CD14-positive monocyte (primary cell): ENCODE results near the gene HOXD8. TPM values are rescaled to one million over a fixed set of nuclear protein-coding genes. Genes with fewer than 3 reads are reported as not detected.

Source experiments
- DNase-seq, 3 donors: peaks; one replicate each; pipeline ENCODE4 v3.0.0-alpha.2; 2011 to 2022
- H2AFZ ChIP-seq: 2 replicates; pipeline ENCODE4 v1.6.0; 2012; ENCODE audit warnings: mild to moderate bottlenecking, low read depth, low read length, inconsistent platforms; ENCODE audit not compliant: insufficient read depth, poor library complexity, severe bottlenecking
- H3K27ac ChIP-seq, 2 donors: 1 replicate in 1 of 2; 2 replicates in 1 of 2; pipeline ENCODE4 v1.5.1; 2012 to 2013; ENCODE audit warnings: low read length in 2 of 2, control low read depth in 1 of 2, inconsistent platforms in 1 of 2, low read depth in 1 of 2, mild to moderate bottlenecking in 1 of 2
- H3K27me3 ChIP-seq, 2 donors: one replicate each; pipeline versions ENCODE4 v1.6.0 to v1.6.1; 2011 to 2013; ENCODE audit warnings: low read length in 2 of 2; ENCODE audit not compliant: control insufficient read depth in 2 of 2, insufficient read depth in 2 of 2
- H3K36me3 ChIP-seq, 2 donors: replicated peaks in 1 of 2; 1 replicate in 1 of 2; 2 replicates in 1 of 2; pipeline versions ENCODE4 v1.5.1 to v1.6.1; 2012 to 2013; ENCODE audit warnings: low read length in 2 of 2, control low read depth in 1 of 2, inconsistent platforms in 1 of 2, mild to moderate bottlenecking in 1 of 2; ENCODE audit not compliant: insufficient read depth in 2 of 2, control insufficient read depth in 1 of 2
- H3K4me1 ChIP-seq, 2 donors: 1 replicate in 1 of 2; 2 replicates in 1 of 2; pipeline versions ENCODE4 v1.5.1 to v1.6.1; 2012 to 2013; ENCODE audit warnings: low read length in 2 of 2, control low read depth in 1 of 2, inconsistent platforms in 1 of 2, mild to moderate bottlenecking in 1 of 2, moderate library complexity in 1 of 2; ENCODE audit not compliant: insufficient read depth in 2 of 2, control insufficient read depth in 1 of 2
- H3K4me2 ChIP-seq: replicated peaks from 2 replicates; pipeline ENCODE3; 2012; ENCODE audit warnings: low read length, moderate library complexity, mild to moderate bottlenecking; ENCODE audit not compliant: poor library complexity, severe bottlenecking; ENCODE audit errors: extremely low read depth
- H3K4me3 ChIP-seq, 3 experiments: fragments of 200-600 bp in 1 of 3; sonication (generic) in 1 of 3; replicated peaks in 1 of 3; 1 replicate in 2 of 3; 2 replicates in 1 of 3; pipeline ENCODE4 v1.5.1; 2011 to 2013; ENCODE audit warnings: low read length in 3 of 3, mild to moderate bottlenecking in 3 of 3, control low read depth in 2 of 3, low read depth in 2 of 3, inconsistent platforms in 1 of 3, moderate library complexity in 1 of 3
- H3K79me2 ChIP-seq: 2 replicates; pipeline ENCODE4 v1.6.0; 2012; ENCODE audit warnings: mild to moderate bottlenecking, control low read depth, inconsistent platforms, low read length, moderate library complexity; ENCODE audit not compliant: insufficient read depth
- H3K9ac ChIP-seq: 2 replicates; pipeline ENCODE4 v1.6.0; 2017; ENCODE audit warnings: low read length, mild to moderate bottlenecking; ENCODE audit not compliant: insufficient read depth, poor library complexity, severe bottlenecking
- H3K9me3 ChIP-seq, 2 donors: replicated peaks in 1 of 2; 1 replicate in 1 of 2; 2 replicates in 1 of 2; pipeline versions ENCODE4 v1.5.1 to v1.6.1; 2012 to 2013; ENCODE audit warnings: low read length in 2 of 2, control low read depth in 1 of 2; ENCODE audit not compliant: control insufficient read depth in 1 of 2, insufficient read depth in 1 of 2
- H4K20me1 ChIP-seq: 2 replicates; pipeline ENCODE4 v1.6.0; 2012; ENCODE audit warnings: mild to moderate bottlenecking, low read length, control low read depth, moderate library complexity; ENCODE audit not compliant: insufficient read depth
- H3K27ac Mint-ChIP-seq, 7 donors: one replicate each; pipeline ENCODE4 v1.8.0; 2020; ENCODE audit warnings: mild to moderate bottlenecking in 7 of 7, mixed read lengths in 7 of 7, moderate library complexity in 6 of 7, inconsistent platforms in 2 of 7
- H3K27me3 Mint-ChIP-seq, 3 donors: one replicate each; pipeline ENCODE4 v1.8.0; 2021 to 2022; ENCODE audit warnings: low read depth in 3 of 3, mild to moderate bottlenecking in 3 of 3, mixed read lengths in 3 of 3, moderate library complexity in 3 of 3, inconsistent platforms in 1 of 3
- H3K36me3 Mint-ChIP-seq, 2 donors: one replicate each; pipeline ENCODE4 v1.8.0; 2020; ENCODE audit warnings: mixed read lengths in 2 of 2, inconsistent platforms in 1 of 2, mild to moderate bottlenecking in 1 of 2
- H3K4me1 Mint-ChIP-seq: one replicate; pipeline ENCODE4 v1.8.0; 2020; ENCODE audit warnings: mild to moderate bottlenecking, mixed read lengths
- H3K4me3 Mint-ChIP-seq, 2 donors: one replicate each; pipeline ENCODE4 v1.8.0; 2020; ENCODE audit warnings: mild to moderate bottlenecking in 2 of 2, mixed read lengths in 2 of 2, moderate library complexity in 1 of 2
- H3K9me3 Mint-ChIP-seq, 7 donors: one replicate each; pipeline ENCODE4 v1.8.0; 2020 to 2022; ENCODE audit warnings: mixed read lengths in 7 of 7, mild to moderate bottlenecking in 6 of 7, moderate library complexity in 6 of 7, inconsistent platforms in 2 of 7
- CTCF ChIP-seq: fragments of 200-600 bp; IDR thresholded peaks from one replicate; pipeline ENCODE4 v1.8.0; 2022; ENCODE audit warnings: antibody characterized with exemption, mild to moderate bottlenecking
- WGBS: methylation state at CpG from one replicate; pipeline ENCODE4 v1.1.5; 2013; ENCODE audit warnings: missing lambda C conversion rate; ENCODE audit not compliant: insufficient coverage; 5-methylcytosine and 5-hydroxymethylcytosine counted together
- intact Hi-C, 2 donors: fragments of 100-400 bp; cut with micrococcal nuclease; formaldehyde crosslinking; loops; one replicate each; pipeline versions ENCODE4 v1.15.0 to v1.15.1; 2023
- polyA plus RNA-seq, 3 donors: library from polyadenylated mRNA; depleted of rRNA in 1 of 3; unstranded in 2 of 3; stranded (reverse) in 1 of 3; fragments of 300-500 nt in 2 of 3; fragments of >200 nt in 1 of 3; fragmentation: Illumina TruSeq in 2 of 3; gene quantifications; 1 replicate in 2 of 3; 2 replicates in 1 of 3; pipeline ENCODE4 v1.2.3, GENCODE V29; 2012 to 2021

HOXD8 gene
- polyA plus RNA-seq, 3 donors, result not detected

GRCh38 chr2:176173567-176174381 is 44.3 kb downstream of the HOXD8 start:
- WGBS, result 0% methylated on average over 1 of the region's 7 CpGs
- intact Hi-C loops, result no loop called here
- no peak overlapping the region for H3K27ac Mint-ChIP-seq

GRCh38 chr2:176174382-176174823 is 44.9 kb downstream of the HOXD8 start:
- H3K4me3 Mint-ChIP-seq, result peak overlapping the region in 1 of 2 donors; percentile 61
- Histone ChIP-seq H3K79me2 (no peaks in the 10 kb centered on the region), H2AFZ (no peak overlapping the region), H3K9ac (no peak overlapping the region), H3K4me2 (no peak overlapping the region), H3K4me1 (no peaks in the 10 kb centered on the region), H3K36me3 (no peaks in the 10 kb centered on the region), H4K20me1 (no peaks in the 10 kb centered on the region), H3K4me3 (no peak overlapping the region), H3K27me3 (peaks cover 92 to 100% of the 10 kb centered on the region in 2 donors), H3K9me3 (peaks cover 0 to 39% of the 10 kb centered on the region in 2 donors), H3K27ac (no peak overlapping the region)
- H3K27ac Mint-ChIP-seq, result no peak overlapping the region
- TF ChIP-seq CTCF, result no peak
- intact Hi-C loops, result no loop called here
- peaks cover 7% of the 10 kb centered on the region for H3K4me1 Mint-ChIP-seq
- H3K36me3 Mint-ChIP-seq, result no peaks in the 10 kb centered on the region
- WGBS, result 3% methylated on average over 11 of the region's 14 CpGs
- peaks cover 0 to 34% (median 12%) of the 10 kb centered on the region in 7 donors for H3K9me3 Mint-ChIP-seq
- DNase-seq, result no peak
- peaks cover 97 to 100% (median 100%) of the 10 kb centered on the region in 3 donors for H3K27me3 Mint-ChIP-seq

More at GRCh38 chr2:176173567-176174381, 44.3 kb downstream of the HOXD8 start:
- no peak for DNase-seq
- peaks cover 90 to 100% of the 10 kb centered on the region in 2 donors for H3K27me3 ChIP-seq
- Mint-ChIP-seq H3K27me3 (peaks cover 96 to 100% (median 100%) of the 10 kb centered on the region in 3 donors), H3K4me1 (peaks cover 7% of the 10 kb centered on the region), H3K36me3 (no peaks in the 10 kb centered on the region), H3K9me3 (peaks cover 0 to 34% (median 12%) of the 10 kb centered on the region in 7 donors), H3K4me3 (peak overlapping the region in 1 of 2 donors; percentile 22)
- no peaks in the 10 kb centered on the region for H3K36me3 ChIP-seq
- no peaks in the 10 kb centered on the region for H3K79me2 ChIP-seq
- no peak overlapping the region for H2AFZ ChIP-seq
- H4K20me1 ChIP-seq, result no peaks in the 10 kb centered on the region
- no peaks in the 10 kb centered on the region for H3K4me1 ChIP-seq
- no peak for TF ChIP-seq CTCF
- no peak overlapping the region for H3K9ac ChIP-seq
- H3K9me3 ChIP-seq, result peaks cover 0 to 35% of the 10 kb centered on the region in 2 donors
- H3K27ac ChIP-seq, result no peak overlapping the region
- no peak overlapping the region for H3K4me2 ChIP-seq
- H3K4me3 ChIP-seq, result no peak overlapping the region
